ENCODE results near the gene FAM186B.
A peak's percentile ranks its signal among the peaks of the same experiment; 100 is the strongest.

Gene FAM186B

DNA sequence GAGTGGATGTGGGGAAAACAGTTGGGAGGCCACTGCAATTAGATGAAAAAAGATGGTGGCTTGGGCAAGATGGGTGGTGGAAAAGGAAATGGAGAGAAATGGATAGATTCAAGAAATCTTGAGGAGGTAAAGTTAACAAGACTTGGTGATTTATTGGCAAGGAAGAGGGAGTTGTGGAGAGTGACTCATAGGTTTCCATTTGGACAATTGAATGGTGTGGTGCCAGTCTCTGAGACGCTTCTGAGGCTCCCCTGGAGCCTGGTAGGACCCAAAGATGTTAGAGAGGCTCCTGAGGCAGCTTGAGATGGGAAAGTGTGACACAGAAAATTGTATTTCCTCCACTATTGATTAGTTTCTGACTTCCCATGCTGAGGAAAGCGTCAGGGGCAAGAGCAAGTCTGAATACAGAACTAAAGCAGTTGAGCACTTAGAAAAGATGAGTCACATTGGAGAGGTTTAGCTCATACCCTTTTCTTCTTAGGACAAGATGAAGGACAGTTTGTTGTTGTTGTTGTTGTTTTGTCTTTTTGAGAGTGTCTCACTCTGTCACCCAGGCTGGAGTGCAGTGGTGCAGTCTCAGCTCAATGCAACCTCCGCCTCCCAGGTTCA is 22.4 kb upstream of the FAM186B start:
- no peak for DNase-seq (ENCODE audit: low read depth)
- no peak for TF ChIP-seq CTCF (IDR thresholded peaks at IDR 0.05; ENCODE audit: control insufficient read depth, insufficient read depth, low read depth, low read length, missing control alignments)
- H3K4me3 ChIP-seq (ENCODE audit: control insufficient read depth, low read depth, low read length) = no peak overlapping the region

GRCh38 chr12:49626836-49627235 is 21.4 kb upstream of the FAM186B start:
- TF ChIP-seq CTCF (IDR thresholded peaks at IDR 0.05; ENCODE audit: control insufficient read depth, insufficient read depth, low read depth, low read length, missing control alignments) = no peak
- H3K4me3 ChIP-seq (ENCODE audit: control insufficient read depth, low read depth, low read length) = no peak overlapping the region
- no peak for DNase-seq (ENCODE audit: low read depth)

- peak; percentile 26 for TF ChIP-seq CTCF (IDR thresholded peaks at IDR 0.05; ENCODE audit: control insufficient read depth, insufficient read depth, low read depth, low read length, missing control alignments)
- DNase-seq (ENCODE audit: low read depth) = no peak
Measured at GRCh38 chr12:49626169-49626835, 20.9 kb upstream of the FAM186B start.

DNA sequence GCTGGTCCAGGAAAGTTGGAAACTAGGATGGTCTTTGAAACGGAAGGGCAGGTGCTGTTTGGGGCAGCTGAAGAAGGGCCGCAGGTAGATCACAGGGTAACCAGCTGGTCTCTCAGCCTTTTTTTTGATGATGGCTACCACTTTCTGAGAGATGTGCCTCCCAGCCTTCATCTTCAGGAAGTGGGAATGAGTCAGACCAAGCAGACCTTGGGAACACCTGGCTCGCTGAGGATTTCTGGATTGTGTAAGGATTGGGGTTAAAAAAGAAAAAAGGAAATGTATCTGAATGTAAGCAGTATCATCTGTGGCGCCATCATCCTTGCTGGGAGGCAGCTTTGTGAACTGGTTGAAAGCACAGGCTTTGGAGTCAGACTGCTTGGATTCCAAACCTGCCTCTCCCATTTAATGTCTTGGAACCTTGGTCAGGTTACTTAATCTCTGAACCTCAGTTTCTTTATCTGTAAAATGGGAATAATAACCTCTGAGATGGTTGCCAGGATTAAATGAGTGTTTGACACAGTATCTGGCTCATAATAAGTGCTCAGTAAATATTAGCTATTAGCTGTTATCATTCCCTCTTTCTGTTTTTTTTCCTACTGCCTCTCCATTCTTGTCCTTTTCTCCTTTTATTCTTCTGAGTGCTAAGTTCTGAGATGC is 19.6 kb upstream of the FAM186B start:
- no peak overlapping the region for H3K4me3 ChIP-seq (ENCODE audit: control insufficient read depth, low read depth, low read length)
- TF ChIP-seq CTCF (IDR thresholded peaks at IDR 0.05; ENCODE audit: control insufficient read depth, insufficient read depth, low read depth, low read length, missing control alignments) = no peak
- DNase-seq (ENCODE audit: low read depth) = no peak

More at GRCh38 chr12:49626169-49626835, 20.9 kb upstream of the FAM186B start:
- no peak overlapping the region for H3K4me3 ChIP-seq (ENCODE audit: control insufficient read depth, low read depth, low read length)

DNA sequence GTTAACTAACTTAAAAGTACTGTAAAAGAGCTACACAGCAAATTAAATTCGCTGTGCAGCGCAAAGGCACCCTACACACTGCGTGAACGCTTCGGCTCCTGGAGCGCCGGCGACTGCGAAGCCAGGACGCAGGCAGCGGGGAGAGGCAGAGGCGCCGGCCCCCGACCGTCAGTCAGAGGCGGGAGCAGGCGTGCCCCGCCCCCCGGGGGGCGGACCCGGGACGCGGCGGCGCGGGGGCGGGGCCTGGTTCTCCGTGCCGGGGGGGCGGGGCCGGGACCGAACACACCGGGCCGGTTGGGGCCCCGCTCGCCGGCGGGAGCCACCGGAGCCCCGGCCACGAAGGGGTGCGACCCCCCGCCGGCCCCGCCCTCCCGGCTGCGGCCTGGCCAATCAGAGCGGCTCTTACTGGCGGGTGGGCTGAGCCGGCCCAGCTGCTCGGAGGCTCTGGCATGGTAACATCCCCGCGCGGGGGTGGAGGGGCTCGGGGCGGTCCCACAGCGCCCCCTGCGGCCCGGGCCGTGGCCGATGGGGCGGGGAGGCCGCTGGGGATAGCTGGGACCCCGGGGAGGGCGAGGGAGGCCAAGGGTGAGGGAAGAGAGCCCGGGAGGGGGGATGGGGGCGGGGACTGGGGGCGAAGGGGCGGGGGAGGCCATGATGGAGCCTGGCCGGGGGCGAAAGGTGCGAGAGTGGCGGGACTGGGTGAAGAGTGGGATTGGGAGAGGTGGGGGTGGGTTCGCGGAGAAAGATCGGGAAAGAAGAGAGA is 17.9 kb upstream of the FAM186B start, which contains the start of gene PRPF40B:
PRPF40B (plus strand) TSS at position 420 of the 763 bp plus-strand sequence; CDS start at position 450, 30 bp downstream.
- no peak for DNase-seq (ENCODE audit: low read depth)
- TF ChIP-seq CTCF (IDR thresholded peaks at IDR 0.05; ENCODE audit: control insufficient read depth, insufficient read depth, low read depth, low read length, missing control alignments) = peak; percentile 29
- H3K4me3 ChIP-seq (ENCODE audit: control insufficient read depth, low read depth, low read length) = peak within 1 kb of the TSS; percentile 55

GRCh38 chr12:49622501-49623141 is 17.2 kb upstream of the FAM186B start:
- H3K4me3 ChIP-seq (ENCODE audit: control insufficient read depth, low read depth, low read length) = peak overlapping the region; percentile 55
- no peak for TF ChIP-seq CTCF (IDR thresholded peaks at IDR 0.05; ENCODE audit: control insufficient read depth, insufficient read depth, low read depth, low read length, missing control alignments)
- DNase-seq (ENCODE audit: low read depth) = no peak

All from AG09309 (cell line).